SU-DHL-6 (cell line): ENCODE results near the gene LRBA.

ENCODE experiments used
- H2AFZ ChIP-seq: fragments of 200-600 bp; sonication (generic); 2 replicates; pipeline ENCODE4 v1.6.1; 2014; ENCODE audit warnings: low read depth, mild to moderate bottlenecking, moderate library complexity, mixed read lengths, antibody characterized with exemption, low read length; ENCODE audit not compliant: severe bottlenecking
- H3F3A ChIP-seq: fragments of 200-600 bp; shearing (Covaris generic); 2 replicates; pipeline ENCODE4 v1.6.0; 2016; ENCODE audit warnings: antibody characterized with exemption, mild to moderate bottlenecking; ENCODE audit not compliant: insufficient read depth
- H3K27ac ChIP-seq: fragments of 200-600 bp; sonication (generic); 2 replicates; pipeline ENCODE4 v1.5.1; 2016; ENCODE audit warnings: low read depth, mild to moderate bottlenecking, low read length, moderate library complexity, mixed read lengths
- H3K27me3 ChIP-seq: fragments of 200-600 bp; sonication (generic), shearing (Covaris generic); 2 replicates; pipeline ENCODE4 v1.6.0; 2014; ENCODE audit warnings: mild to moderate bottlenecking, low read length
- H3K36me3 ChIP-seq: fragments of 200-600 bp; sonication (generic); 2 replicates; pipeline ENCODE4 v1.6.1; 2014; ENCODE audit warnings: mild to moderate bottlenecking, low read length, mixed read lengths
- H3K4me2 ChIP-seq: fragments of 300-600, 200-600 bp; shearing (Covaris generic), sonication (generic); 2 replicates; pipeline ENCODE4 v1.6.0; 2014; ENCODE audit warnings: low read length, low read depth, mild to moderate bottlenecking; ENCODE audit not compliant: poor library complexity, severe bottlenecking
- H3K4me3 ChIP-seq: fragments of 200-600 bp; sonication (generic); 2 replicates; pipeline ENCODE4 v1.5.1; 2014; ENCODE audit warnings: antibody characterized with exemption, low read length, mild to moderate bottlenecking, mixed read lengths; ENCODE audit not compliant: insufficient read depth, poor library complexity, severe bottlenecking
- H3K79me2 ChIP-seq: fragments of 200-600 bp; sonication (generic); 2 replicates; pipeline ENCODE4 v1.6.1; 2014; ENCODE audit warnings: mild to moderate bottlenecking, low read length, moderate library complexity; ENCODE audit not compliant: insufficient read depth
- H3K9ac ChIP-seq: fragments of 200-600 bp; sonication (generic); 2 replicates; pipeline ENCODE4 v1.7.0; 2014; ENCODE audit warnings: mild to moderate bottlenecking, low read length
- H3K9me2 ChIP-seq: fragments of 200-600 bp; sonication (generic); replicated peaks from 2 replicates; pipeline ENCODE4 v1.6.1; 2014; ENCODE audit warnings: low read length; ENCODE audit not compliant: insufficient read depth
- H3K9me3 ChIP-seq: fragments of 200-600 bp; sonication (generic); 2 replicates; pipeline ENCODE4 v1.6.1; 2014; ENCODE audit warnings: low read length, mixed read lengths; ENCODE audit not compliant: insufficient read depth
- H4K20me1 ChIP-seq: fragments of 200-600 bp; sonication (generic); 2 replicates; pipeline ENCODE4 v1.6.1; 2014; ENCODE audit warnings: low read depth, mild to moderate bottlenecking, antibody characterized with exemption, low read length, moderate library complexity, mixed read lengths
- CTCF ChIP-seq: fragments of 200-600 bp; sonication (generic); IDR thresholded peaks from one replicate; pipeline ENCODE4 v1.5.1; 2017; ENCODE audit warnings: antibody characterized with exemption, mild to moderate bottlenecking, low read length, moderate library complexity; ENCODE audit not compliant: insufficient read depth, poor library complexity, severe bottlenecking
- EZH2phosphoT487 ChIP-seq: fragments of 200-600 bp; sonication (generic), shearing (Covaris generic); conservative IDR thresholded peaks from 2 replicates; pipeline ENCODE4 v1.6.1; 2018; ENCODE audit warnings: mild to moderate bottlenecking, antibody characterized with exemption, low read length, moderate library complexity, mixed read lengths

LRBA gene

GRCh38 chr4:150574678-150575077, 440.4 kb downstream of the LRBA start:
- Histone ChIP-seq H3K4me3 (no peak overlapping the region), H3K79me2 (no peaks in the 10 kb centered on the region), H3F3A (no peaks in the 10 kb centered on the region), H3K9me3 (no peaks in the 10 kb centered on the region), H3K27ac (no peak overlapping the region), H2AFZ (no peak overlapping the region), H3K9ac (no peak overlapping the region), H3K36me3 (no peaks in the 10 kb centered on the region), H3K4me2 (no peak overlapping the region), H4K20me1 (no peaks in the 10 kb centered on the region), H3K9me2 (no peaks in the 10 kb centered on the region), H3K27me3 (no peaks in the 10 kb centered on the region)
- TF ChIP-seq CTCF = no peak
- TF ChIP-seq EZH2phosphoT487 = no peak

- Histone ChIP-seq H3K9me2 (no peaks in the 10 kb centered on the region), H3K4me2 (no peak overlapping the region)
- no peak for TF ChIP-seq EZH2phosphoT487
Observed at GRCh38 chr4:150573534-150573933, 441.6 kb downstream of the LRBA start.

GRCh38 chr4:150572704-150573504, 442.2 kb downstream of the LRBA start:
- no peak overlapping the region for H2AFZ ChIP-seq
- H3K9ac ChIP-seq = no peak overlapping the region
- no peaks in the 10 kb centered on the region for H3K9me3 ChIP-seq
- no peak overlapping the region for H3K4me3 ChIP-seq
- H4K20me1 ChIP-seq = no peaks in the 10 kb centered on the region
- H3K79me2 ChIP-seq = no peaks in the 10 kb centered on the region
- no peak for TF ChIP-seq CTCF
- TF ChIP-seq EZH2phosphoT487 = no peak
- no peaks in the 10 kb centered on the region for H3K36me3 ChIP-seq
- no peak overlapping the region for H3K4me2 ChIP-seq
- H3K9me2 ChIP-seq = no peaks in the 10 kb centered on the region
- H3F3A ChIP-seq = no peaks in the 10 kb centered on the region
- no peak overlapping the region for H3K27ac ChIP-seq
- no peaks in the 10 kb centered on the region for H3K27me3 ChIP-seq

More at GRCh38 chr4:150573534-150573933, 441.6 kb downstream of the LRBA start:
- no peak overlapping the region for H3K4me3 ChIP-seq
- no peak overlapping the region for H2AFZ ChIP-seq
- H3K9me3 ChIP-seq = no peaks in the 10 kb centered on the region
- H3K36me3 ChIP-seq = no peaks in the 10 kb centered on the region
- H3K9ac ChIP-seq = no peak overlapping the region
- no peaks in the 10 kb centered on the region for H3F3A ChIP-seq
- H3K79me2 ChIP-seq = no peaks in the 10 kb centered on the region
- no peaks in the 10 kb centered on the region for H3K27me3 ChIP-seq
- H4K20me1 ChIP-seq = no peaks in the 10 kb centered on the region
- H3K27ac ChIP-seq = no peak overlapping the region

GRCh38 chr4:150570862-150571261, 444.2 kb downstream of the LRBA start:
- H3K36me3 ChIP-seq = no peaks in the 10 kb centered on the region
- H3K27ac ChIP-seq = no peak overlapping the region
- H3F3A ChIP-seq = no peaks in the 10 kb centered on the region
- no peaks in the 10 kb centered on the region for H3K27me3 ChIP-seq
- H3K9ac ChIP-seq = no peak overlapping the region
- H2AFZ ChIP-seq = no peak overlapping the region
- no peaks in the 10 kb centered on the region for H3K9me2 ChIP-seq
- H4K20me1 ChIP-seq = no peaks in the 10 kb centered on the region
- H3K4me2 ChIP-seq = no peak overlapping the region
- TF ChIP-seq EZH2phosphoT487 (no peak), CTCF (no peak)
- no peaks in the 10 kb centered on the region for H3K79me2 ChIP-seq
- no peaks in the 10 kb centered on the region for H3K9me3 ChIP-seq
- no peak overlapping the region for H3K4me3 ChIP-seq
